ENCODE measurements around the gene HMX3. TPM values are rescaled to one million over a fixed set of nuclear protein-coding genes. Genes with fewer than 3 reads are reported as not detected.

Gene HMX3
- polyA plus RNA-seq (2013, experiment 1 of 2; ENCODE audit: insufficient read length): not detected
- polyA plus RNA-seq (2013, experiment 2 of 2; ENCODE audit: insufficient read length): not detected

DNA sequence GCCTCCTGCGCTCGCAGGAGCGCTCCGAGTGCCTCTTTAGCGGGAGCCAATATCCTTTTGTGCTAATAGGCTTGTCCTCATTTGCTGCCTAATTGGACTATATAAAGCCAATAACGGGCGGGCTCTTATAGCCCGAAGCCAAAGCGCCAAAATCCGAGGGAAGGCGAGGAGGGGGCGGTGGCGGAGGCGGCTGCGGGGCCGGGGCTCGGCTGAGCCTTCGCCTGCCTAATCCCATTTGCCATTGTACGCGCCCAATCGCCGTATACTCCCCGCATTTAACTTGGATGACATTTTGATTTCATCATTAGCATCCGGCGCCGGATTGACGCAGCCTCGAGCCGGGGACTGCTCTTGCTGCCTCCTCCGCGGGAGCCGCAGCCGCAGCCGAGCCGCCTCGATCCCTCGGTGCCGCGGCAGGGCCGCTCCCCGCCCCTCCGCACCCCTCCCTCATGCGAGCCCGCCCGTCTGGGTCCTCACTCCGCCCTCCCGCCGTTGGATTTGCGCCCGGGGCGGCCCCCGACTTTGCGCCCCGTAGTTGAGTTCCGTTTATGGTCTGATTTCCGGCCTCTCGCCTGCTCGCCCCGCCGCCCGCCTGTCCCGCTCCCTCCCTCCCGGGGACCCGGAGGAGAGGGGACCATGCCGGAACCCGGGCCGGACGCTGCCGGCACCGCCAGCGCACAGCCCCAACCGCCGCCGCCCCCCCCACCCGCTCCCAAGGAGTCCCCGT is at the start of gene HMX3:
HMX3 (plus strand) TSS at position 556 of the 727 bp plus-strand sequence; CDS start at position 637, 81 bp downstream.
- peak; percentile 43 for DNase-seq

- no peak for DNase-seq
Measured at GRCh38 chr10:123086281-123086680, 49.5 kb upstream of the HMX3 start.

- no peak for DNase-seq
Measured at GRCh38 chr10:123087348-123087747, 48.4 kb upstream of the HMX3 start.

DNA sequence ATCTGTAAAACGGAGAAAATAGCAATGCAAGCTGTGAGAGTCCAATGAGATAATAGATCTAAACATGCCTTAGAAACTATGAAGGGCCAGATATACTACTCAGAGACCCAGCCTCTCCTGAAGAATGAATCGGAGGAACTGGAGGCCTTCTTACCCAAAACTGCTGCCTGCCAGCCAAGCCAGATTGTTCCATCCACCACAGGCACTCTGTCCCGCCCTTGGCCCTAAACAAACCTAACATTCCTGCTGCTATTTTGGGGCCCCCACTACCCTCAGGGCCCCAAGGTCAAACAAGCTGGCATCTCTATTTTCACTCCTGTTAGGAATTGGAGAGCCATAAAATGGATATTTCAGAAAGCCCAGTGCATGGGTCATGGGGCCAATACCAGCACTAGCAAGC is 48.0 kb upstream of the HMX3 start:
- no peak for DNase-seq

- DNase-seq: no peak
Measured at GRCh38 chr10:123092635-123093414, 42.9 kb upstream of the HMX3 start.

GRCh38 chr10:123093489-123093888 is 42.3 kb upstream of the HMX3 start:
- DNase-seq: no peak

DNA sequence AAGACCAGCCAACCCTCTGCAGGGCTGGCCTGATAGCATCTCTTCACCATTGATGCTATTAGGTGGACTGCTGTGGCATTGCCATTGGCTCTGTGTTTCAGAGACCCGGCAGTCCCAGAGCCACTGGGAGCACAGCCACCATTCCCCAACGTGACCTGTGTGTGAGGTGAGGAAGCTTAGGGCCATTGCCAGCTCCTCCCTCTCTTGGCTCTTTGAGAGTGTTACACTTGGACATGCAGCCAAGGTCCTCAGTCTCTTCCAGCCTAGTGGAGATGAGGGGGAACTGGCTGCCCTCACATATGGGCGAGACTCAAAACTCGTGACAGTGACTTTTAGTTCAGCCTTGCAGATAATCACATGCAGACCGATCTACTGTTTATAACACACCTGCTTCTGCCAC is 39.3 kb upstream of the HMX3 start:
- no peak for DNase-seq

DNA sequence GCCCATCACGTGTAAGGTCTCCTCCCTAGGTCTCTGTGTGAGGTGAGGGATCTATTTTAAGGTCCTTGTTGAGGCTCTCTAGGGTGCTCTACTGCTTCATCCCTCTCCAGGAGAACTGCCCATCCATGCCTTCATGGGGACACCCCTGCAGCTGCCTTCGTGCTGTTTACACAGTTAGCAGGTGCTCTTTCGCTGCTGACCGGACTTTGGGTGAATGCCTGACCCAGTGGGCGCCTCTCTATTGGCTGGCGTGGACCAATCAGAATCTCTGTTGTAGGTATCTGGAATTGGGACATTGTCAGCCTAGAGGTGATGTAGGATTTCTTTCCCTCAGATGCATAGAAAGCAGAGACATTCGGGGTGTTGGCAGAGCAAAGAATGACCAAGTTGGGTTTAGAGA is 38.7 kb upstream of the HMX3 start:
- DNase-seq: no peak

GRCh38 chr10:123100030-123100762 is 35.6 kb upstream of the HMX3 start:
- DNase-seq: no peak

DNA sequence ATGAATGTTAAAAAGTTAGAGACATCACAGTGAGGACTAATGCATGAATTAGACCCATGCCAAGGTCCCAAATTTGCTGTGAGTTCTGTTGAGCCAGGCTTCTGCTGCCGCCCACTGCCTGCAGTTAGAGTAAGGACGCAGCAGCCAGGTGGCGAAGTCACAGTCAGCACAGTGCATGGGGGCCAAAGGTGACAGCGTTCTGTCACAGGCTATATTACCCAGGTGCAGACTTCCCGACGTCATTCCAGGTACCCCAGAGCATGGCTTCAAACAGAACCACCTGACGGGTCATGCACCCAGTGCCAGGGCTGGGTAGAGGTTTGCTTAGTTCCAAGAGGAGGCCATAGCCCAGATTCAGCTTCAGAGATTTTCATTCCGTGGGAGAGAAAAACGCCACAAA is 33.9 kb upstream of the HMX3 start:
- DNase-seq: no peak

- no peak for DNase-seq
Measured at GRCh38 chr10:123102673-123103072, 33.1 kb upstream of the HMX3 start.

DNA sequence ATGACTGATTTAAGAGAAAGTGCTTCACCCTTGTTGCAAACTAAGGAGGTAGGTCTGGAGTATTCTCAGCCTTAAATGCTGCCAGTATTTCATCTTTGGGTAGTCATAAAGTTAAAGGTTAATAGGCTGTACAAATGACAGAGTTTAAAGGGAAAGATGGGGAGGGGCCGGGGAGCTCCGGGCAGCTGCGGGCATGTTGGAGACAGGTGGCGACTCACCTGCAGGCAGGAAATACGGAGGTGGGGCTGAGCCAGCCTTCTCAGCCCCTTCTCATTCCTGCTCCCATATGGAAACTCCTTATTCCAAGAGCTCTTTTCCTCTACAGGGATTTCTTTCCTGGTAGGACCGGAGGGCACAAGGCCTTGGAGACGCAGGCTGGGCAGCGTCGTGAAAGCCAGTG is 31.8 kb upstream of the HMX3 start:
- DNase-seq: no peak

DNA sequence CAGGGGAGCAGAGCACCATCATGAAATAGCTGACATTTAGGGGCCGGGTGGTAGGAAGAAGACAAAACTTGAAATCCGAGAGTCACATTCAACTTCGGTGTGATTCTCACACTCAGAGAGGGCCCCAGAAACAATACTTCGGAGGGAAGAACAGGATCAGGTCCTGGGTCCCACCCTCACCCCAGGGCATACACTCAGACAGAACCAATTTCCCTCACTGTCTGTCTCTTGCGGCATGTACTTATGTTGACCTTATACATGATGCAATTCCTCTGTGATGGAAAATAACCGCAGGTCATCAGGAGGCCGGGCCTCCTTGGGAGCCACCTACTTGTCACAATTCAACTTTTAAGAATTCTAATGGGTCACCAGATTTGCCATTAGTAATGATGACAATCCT is 26.3 kb upstream of the HMX3 start:
- DNase-seq: no peak

DNA sequence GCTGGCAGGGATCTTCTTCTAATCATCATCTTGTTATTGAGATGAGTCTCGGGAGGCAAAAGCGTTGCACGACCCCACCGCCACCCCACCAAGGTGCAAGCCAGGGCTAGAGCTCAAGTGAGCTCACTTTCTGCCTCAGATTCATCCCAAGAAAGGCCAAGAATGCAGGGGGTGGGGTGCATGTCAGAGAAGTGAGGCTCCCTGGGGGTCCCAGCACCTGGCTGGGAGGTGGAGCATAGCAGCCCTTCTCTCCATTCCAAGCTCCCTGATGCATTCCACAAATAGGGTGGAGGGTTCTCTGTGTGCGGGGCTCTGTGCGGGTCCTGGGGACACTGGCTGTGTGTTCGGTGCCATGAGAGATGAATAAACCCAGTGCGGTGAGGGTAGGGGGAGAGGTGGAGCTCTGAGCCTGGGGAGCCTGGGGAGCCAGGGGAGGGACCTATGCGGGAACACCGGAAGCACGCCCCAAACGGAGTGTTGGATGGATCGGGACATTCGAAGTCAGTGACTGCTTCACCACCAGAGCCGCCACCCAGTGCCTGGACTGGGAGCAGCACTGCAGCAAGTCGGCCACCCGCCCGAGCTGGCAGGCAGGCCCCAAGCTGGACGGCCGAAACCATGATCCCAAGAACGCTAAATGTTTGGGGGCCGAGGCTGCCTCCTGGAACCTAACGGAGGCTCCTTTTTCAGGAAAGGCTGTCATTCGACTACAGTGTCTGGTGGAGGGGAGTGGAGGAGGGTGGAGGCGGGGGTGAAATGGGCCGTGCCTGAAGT is 17.9 kb upstream of the HMX3 start:
- no peak for DNase-seq

DNA sequence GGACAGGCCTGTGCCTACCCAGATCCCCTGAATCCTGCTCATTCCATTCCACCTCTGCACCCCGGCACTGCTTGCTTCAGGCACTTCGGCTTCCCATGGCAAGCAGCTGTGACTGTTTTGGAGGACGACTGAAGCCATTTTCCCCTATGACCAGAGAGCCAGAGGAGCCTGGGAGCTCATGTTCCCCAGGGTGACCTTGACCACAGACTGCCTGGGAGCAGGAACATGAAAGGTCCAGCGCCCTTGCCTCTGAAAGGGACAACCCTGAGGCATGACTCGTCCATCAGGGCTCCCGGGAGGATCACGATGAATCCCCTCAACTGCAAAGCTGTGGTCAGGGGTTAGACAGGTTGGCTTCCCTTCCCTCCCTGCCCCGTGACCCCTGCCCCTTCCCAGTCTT is 16.7 kb upstream of the HMX3 start:
- DNase-seq: no peak

GRCh38 chr10:123126246-123126645 is 9.5 kb upstream of the HMX3 start:
- DNase-seq: no peak

GRCh38 chr10:123129618-123130271 is 6.0 kb upstream of the HMX3 start:
- no peak for DNase-seq

GRCh38 chr10:123132576-123133477 is 2.9 kb upstream of the HMX3 start:
- peak; percentile 78 for DNase-seq

DNA sequence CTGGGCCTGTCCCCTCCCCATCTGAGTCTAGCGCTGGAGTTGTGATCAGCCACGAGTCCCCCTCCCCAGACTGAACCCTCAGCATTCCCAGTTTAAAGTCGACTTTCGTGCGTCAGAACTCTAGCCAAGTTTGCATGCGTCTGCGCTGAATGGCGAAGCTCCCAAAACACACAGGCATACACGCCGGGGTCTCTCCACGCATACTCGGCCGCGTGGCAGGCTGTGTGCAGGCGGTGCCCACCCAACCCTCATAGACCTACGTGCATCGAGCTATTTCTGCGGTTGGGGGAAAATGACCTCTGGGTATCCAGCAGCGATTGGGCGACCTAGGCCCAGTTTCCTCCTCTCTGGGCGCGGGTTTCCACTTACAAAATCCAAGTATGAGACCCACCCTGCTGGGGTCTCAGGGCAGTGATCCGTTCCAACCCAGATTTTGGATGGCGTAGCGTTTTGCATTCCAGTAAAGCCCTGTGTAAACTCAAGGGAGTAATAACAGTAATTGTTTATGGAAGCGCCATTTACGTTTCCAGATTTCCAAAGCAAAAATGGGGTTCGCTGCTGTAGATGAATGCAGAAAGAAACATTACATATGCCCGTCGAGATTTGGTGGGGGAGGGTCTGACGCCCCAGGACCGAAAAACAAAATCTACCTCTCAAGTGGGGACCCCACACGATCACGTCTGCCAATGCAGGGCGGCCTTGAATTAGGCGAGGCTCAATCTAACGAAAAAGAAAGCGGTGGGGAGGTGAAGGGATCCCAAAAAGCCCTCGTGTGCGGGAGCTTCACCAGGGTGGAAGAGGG is 2.0 kb upstream of the HMX3 start:
- DNase-seq: no peak

DNA sequence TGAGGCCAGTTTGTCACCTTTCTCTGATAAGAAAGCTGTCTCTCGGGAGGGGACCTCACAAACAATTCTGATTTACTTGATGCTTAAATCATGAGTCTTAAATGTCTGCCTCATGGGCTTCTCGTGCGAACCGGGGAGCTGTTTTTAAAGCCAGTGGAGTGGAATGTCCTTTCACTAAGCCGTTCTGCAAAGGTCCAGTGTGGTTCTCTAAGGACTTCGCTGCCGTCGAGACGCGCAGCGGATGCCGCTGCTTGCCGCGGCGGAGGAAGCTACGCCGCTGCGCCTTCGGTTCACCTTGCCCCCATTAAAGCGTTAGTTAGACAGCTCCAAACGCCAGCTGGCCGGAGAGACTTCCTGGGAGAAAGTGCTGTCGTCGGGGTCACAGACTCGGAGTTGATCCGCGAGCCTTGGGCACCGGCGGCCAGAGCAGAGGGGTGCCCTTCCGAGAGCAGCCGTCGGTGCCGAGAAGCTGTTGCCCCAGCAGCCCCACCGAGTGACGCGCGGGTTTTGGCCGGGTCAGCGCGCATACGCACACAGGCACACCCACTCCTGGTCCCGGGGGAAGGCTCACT is 1.3 kb upstream of the HMX3 start:
- no peak for DNase-seq
